SK-N-SH treated with all-trans-retinoic acid at 6 μM for 48 hours (cell line): ENCODE results near the gene OSBPL2.

Experiments used
- ATAC-seq: fragments of 200-7000 bp; cut with Tn5 transposase; 3 replicates; pipeline ENCODE4 v1.9.1; 2020; ENCODE audit warnings: mild to moderate bottlenecking, moderate library complexity
- ARNTL ChIP-seq: fragments of 450-650 bp; formaldehyde crosslinking; IDR thresholded peaks from 2 replicates; pipeline ENCODE4 v1.5.0; 2020; ENCODE audit warnings: low read depth, mild to moderate bottlenecking, moderate library complexity, borderline replicate concordance
- BACH2 ChIP-seq: fragments of 250-450 bp; sonication (Bioruptor Pico); IDR thresholded peaks from 2 replicates; pipeline ENCODE4 v1.9.0; 2021; ENCODE audit warnings: mild to moderate bottlenecking, borderline replicate concordance
- CSDC2 ChIP-seq: fragments of 250-450 bp; sonication (Bioruptor Pico); IDR thresholded peaks from 2 replicates; pipeline ENCODE4 v1.5.0; 2020; ENCODE audit warnings: mild to moderate bottlenecking, moderate library complexity
- ESRRG ChIP-seq: fragments of 250-450 bp; sonication (Bioruptor Pico); IDR thresholded peaks from 2 replicates; pipeline ENCODE4 v1.6.1; 2021; ENCODE audit warnings: mild to moderate bottlenecking
- GLIS3 ChIP-seq: fragments of 250-450 bp; sonication (Bioruptor Pico); IDR thresholded peaks from 2 replicates; pipeline ENCODE4 v1.5.0; 2020; ENCODE audit warnings: mild to moderate bottlenecking, moderate library complexity
- ISL1 ChIP-seq: fragments of 250-450 bp; sonication (Bioruptor Pico); IDR thresholded peaks from 2 replicates; pipeline ENCODE4 v2.1.2; 2022; ENCODE audit warnings: mild to moderate bottlenecking, moderate library complexity
- OSR1 ChIP-seq: fragments of 250-450 bp; sonication (Bioruptor Pico); IDR thresholded peaks from 2 replicates; pipeline ENCODE4 v1.8.0; 2022; ENCODE audit warnings: moderate library complexity, mild to moderate bottlenecking, inconsistent platforms
- PPARA ChIP-seq: fragments of 250-450 bp; sonication (Bioruptor Pico); IDR thresholded peaks from 2 replicates; pipeline ENCODE4 v1.5.0; 2020; ENCODE audit warnings: mild to moderate bottlenecking, borderline replicate concordance
- SNAI2 ChIP-seq: fragments of 250-450 bp; sonication (Bioruptor Pico); IDR thresholded peaks from 2 replicates; pipeline ENCODE4 v1.5.0; 2020; ENCODE audit warnings: mild to moderate bottlenecking, moderate library complexity
- TOX ChIP-seq: fragments of 250-450 bp; sonication (Bioruptor Pico); IDR thresholded peaks from 2 replicates; pipeline ENCODE4 v1.8.0; 2021; ENCODE audit warnings: mild to moderate bottlenecking, moderate library complexity, borderline replicate concordance
- TSHZ2 ChIP-seq: fragments of 250-450 bp; sonication (Bioruptor Pico); IDR thresholded peaks from 2 replicates; pipeline ENCODE4 v1.5.0; 2020; ENCODE audit warnings: mild to moderate bottlenecking, moderate library complexity
- ZFP3 ChIP-seq: fragments of 250-450 bp; sonication (Bioruptor Pico); IDR thresholded peaks from 2 replicates; pipeline ENCODE4 v1.5.0; 2020; ENCODE audit warnings: mild to moderate bottlenecking, moderate library complexity
- ZNF565 ChIP-seq: fragments of 450-650 bp; formaldehyde crosslinking; conservative IDR thresholded peaks from 2 replicates; pipeline ENCODE4 v1.5.0; 2020; ENCODE audit warnings: low read depth, mild to moderate bottlenecking, moderate library complexity
- ZNF70 ChIP-seq: fragments of 450-650 bp; formaldehyde crosslinking; IDR thresholded peaks from 2 replicates; pipeline ENCODE4 v1.5.0; 2020; ENCODE audit warnings: mild to moderate bottlenecking, moderate library complexity
- ZNF8 ChIP-seq: fragments of 450-650 bp; formaldehyde crosslinking; IDR thresholded peaks from 2 replicates; pipeline ENCODE4 v1.5.0; 2020; ENCODE audit warnings: mild to moderate bottlenecking, moderate library complexity
- TF ChIP-seq, protein P1 (sequence below): fragments of 250-450 bp; sonication (Bioruptor Pico); IDR thresholded peaks from 2 replicates; pipeline ENCODE4 v1.8.0; 2021; ENCODE audit warnings: low read depth, mild to moderate bottlenecking, moderate library complexity, borderline replicate concordance
- TF ChIP-seq, protein P2 (sequence below): fragments of 250-450 bp; sonication (Bioruptor Pico); IDR thresholded peaks from 2 replicates; pipeline ENCODE4 v1.5.1; 2020; ENCODE audit warnings: low read depth, mild to moderate bottlenecking, moderate library complexity
- TF ChIP-seq, protein P3 (sequence below): fragments of 250-450 bp; sonication (Bioruptor Pico); IDR thresholded peaks from 2 replicates; pipeline ENCODE4 v1.5.1; 2021; ENCODE audit warnings: mild to moderate bottlenecking, moderate library complexity

Gene OSBPL2

DNA sequence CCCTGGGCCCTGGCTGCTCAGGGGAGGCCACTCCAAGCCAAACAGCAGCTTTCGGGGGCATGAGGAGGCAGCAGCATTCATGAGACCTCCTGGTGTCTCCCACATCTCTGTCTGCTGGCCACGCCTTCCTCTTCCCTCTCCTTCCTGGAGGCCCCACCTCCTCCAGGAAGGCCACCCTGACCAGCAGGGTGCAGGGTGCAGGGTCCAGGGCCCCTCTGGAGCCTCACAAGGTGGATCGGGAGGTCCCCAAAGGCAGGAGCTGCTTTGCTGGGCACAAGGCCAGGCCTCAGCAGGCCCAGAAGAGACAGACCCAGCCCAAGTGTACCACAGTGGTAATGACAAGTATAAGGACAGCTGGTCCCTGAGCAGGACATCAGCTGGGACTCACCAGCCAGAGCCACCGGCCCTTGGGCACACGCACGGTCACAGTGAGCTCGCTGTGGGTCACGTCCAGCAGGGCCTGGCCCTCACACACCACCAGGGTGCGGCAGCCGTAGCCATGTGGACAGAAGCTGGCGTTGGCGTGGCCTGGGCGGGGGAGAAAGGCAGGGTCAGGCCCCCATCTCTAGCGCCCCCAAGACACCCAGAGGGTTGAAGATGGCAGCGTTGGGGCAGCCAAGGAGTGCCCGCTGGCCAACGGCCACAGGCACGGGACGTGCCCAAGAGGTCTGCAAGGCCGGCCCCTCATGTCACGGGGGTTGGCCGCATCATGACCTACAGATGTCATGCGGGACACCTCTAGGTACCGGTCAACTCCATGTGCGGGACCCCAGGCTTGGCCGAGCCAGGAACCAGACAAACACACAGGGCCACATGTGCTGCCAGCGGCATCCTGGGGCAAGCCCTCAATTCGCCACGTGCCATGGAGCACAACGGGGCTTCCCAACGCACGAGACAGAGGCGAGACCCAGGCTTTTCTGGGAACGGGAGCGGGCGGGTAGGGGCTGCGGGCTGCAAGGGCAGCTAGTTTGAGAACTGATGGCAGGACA, 91.4 kb downstream of the OSBPL2 start (continued):
- TF ChIP-seq, protein P1, sequence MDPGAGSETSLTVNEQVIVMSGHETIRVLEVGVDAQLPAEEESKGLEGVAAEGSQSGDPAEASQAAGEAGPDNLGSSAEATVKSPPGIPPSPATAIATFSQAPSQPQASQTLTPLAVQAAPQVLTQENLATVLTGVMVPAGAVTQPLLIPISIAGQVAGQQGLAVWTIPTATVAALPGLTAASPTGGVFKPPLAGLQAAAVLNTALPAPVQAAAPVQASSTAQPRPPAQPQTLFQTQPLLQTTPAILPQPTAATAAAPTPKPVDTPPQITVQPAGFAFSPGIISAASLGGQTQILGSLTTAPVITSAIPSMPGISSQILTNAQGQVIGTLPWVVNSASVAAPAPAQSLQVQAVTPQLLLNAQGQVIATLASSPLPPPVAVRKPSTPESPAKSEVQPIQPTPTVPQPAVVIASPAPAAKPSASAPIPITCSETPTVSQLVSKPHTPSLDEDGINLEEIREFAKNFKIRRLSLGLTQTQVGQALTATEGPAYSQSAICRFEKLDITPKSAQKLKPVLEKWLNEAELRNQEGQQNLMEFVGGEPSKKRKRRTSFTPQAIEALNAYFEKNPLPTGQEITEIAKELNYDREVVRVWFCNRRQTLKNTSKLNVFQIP (CRISPR knock-in tag) = no peak
- TF ChIP-seq PPARA (CRISPR knock-in tag) = no peak
- no peak for TF ChIP-seq BACH2 (CRISPR knock-in tag)
- no peak for TF ChIP-seq ARNTL (CRISPR knock-in tag)
- TF ChIP-seq TSHZ2 (CRISPR knock-in tag) = no peak
- no peak for TF ChIP-seq ZNF8 (CRISPR knock-in tag)

DNA sequence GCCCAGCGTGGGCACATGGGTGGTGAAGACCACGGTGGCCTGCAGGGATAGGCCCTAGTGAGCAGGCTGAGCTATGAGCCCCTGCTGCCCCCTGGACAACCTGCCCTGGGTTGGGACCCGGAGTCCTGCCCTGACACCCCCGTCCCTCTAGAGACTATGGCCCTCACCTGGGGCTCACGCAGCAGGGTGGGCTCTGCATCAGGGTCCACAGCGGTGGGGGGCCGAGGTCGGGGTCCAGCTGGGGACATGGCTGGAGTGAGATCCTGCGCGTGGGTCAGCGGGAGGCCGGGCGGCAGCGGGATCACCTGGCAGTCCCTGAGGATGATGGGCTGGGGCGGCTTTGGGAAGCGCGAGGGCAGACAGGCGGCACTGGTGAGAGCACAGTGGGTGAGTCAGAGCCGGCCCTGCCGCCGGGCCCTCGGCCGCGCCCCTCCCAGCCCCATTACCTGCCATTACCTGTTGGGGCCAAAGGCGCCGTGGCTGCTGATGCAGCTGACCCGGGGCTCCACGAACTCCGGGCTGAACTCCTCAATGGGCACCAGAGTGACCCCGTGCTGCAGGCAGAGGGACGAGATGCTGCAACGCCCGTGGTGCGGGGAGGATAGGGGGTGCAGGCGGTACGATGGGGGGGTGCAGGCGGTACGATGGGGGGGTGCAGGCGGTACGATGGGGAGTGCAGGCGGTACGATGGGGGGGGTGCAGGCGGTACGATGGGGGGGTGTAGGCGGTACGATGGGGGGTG, 92.4 kb downstream of the OSBPL2 start:
- ATAC-seq = no peak
- TF ChIP-seq ARNTL (CRISPR knock-in tag) (no peak), TSHZ2 (CRISPR knock-in tag) (no peak), ZNF70 (no peak), ESRRG (CRISPR knock-in tag) (no peak), CSDC2 (CRISPR knock-in tag) (no peak), OSR1 (CRISPR knock-in tag) (no peak), ZFP3 (CRISPR knock-in tag) (no peak), SNAI2 (no peak), BACH2 (CRISPR knock-in tag) (no peak), GLIS3 (CRISPR knock-in tag) (no peak), ZNF565 (CRISPR knock-in tag) (no peak), ISL1 (no peak), TOX (CRISPR knock-in tag) (no peak)
- TF ChIP-seq, protein P1 (CRISPR knock-in tag) = no peak
- TF ChIP-seq, protein P2, sequence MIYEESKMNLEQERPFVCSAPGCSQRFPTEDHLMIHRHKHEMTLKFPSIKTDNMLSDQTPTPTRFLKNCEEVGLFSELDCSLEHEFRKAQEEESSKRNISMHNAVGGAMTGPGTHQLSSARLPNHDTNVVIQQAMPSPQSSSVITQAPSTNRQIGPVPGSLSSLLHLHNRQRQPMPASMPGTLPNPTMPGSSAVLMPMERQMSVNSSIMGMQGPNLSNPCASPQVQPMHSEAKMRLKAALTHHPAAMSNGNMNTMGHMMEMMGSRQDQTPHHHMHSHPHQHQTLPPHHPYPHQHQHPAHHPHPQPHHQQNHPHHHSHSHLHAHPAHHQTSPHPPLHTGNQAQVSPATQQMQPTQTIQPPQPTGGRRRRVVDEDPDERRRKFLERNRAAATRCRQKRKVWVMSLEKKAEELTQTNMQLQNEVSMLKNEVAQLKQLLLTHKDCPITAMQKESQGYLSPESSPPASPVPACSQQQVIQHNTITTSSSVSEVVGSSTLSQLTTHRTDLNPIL = no peak
- TF ChIP-seq, protein P3, sequence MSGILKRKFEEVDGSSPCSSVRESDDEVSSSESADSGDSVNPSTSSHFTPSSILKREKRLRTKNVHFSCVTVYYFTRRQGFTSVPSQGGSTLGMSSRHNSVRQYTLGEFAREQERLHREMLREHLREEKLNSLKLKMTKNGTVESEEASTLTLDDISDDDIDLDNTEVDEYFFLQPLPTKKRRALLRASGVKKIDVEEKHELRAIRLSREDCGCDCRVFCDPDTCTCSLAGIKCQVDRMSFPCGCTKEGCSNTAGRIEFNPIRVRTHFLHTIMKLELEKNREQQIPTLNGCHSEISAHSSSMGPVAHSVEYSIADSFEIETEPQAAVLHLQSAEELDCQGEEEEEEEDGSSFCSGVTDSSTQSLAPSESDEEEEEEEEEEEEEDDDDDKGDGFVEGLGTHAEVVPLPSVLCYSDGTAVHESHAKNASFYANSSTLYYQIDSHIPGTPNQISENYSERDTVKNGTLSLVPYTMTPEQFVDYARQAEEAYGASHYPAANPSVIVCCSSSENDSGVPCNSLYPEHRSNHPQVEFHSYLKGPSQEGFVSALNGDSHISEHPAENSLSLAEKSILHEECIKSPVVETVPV (CRISPR knock-in tag) = no peak
